Measurements from ENCODE around the gene DENND5B.
"Not testable (repeated sequence)": the region's sequence is repeated elsewhere in the genome, so short reads cannot be mapped to it uniquely, and the experiment has no call there.

The DENND5B gene

GRCh38 chr12:31506515-31507306 lies 84.2 kb downstream of the DENND5B start:
- DNase-seq (ENCODE audit: low read depth) = no peak

GRCh38 chr12:31504625-31505222 lies 86.2 kb downstream of the DENND5B start:
- no peak for DNase-seq (ENCODE audit: low read depth)

DNA sequence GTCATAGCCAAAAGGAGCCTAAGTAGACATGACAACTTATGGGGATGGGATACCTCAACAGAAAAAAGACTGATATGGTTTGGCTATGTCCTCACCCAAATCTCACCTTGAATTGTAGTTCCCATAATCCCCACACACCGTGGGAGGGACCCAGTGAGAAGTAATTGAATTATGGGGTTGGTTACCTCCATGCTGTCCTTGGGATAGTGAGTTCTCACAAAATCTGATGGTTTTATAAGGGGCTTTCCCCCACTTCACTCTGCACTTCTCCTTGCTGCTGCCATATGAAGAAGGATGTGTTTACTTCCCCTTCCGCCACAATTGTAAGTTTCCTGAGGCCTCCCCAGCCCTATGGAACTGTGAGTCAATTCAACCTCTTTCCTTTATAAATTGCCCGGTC lies 89.9 kb downstream of the DENND5B start:
- DNase-seq (ENCODE audit: low read depth) = not testable (repeated sequence)

- DNase-seq (ENCODE audit: low read depth) = no peak
Measured at GRCh38 chr12:31499567-31499966, 91.4 kb downstream of the DENND5B start.

GRCh38 chr12:31498424-31498823 lies 92.5 kb downstream of the DENND5B start:
- no peak for DNase-seq (ENCODE audit: low read depth)

GRCh38 chr12:31496257-31496656 lies 94.7 kb downstream of the DENND5B start:
- DNase-seq (ENCODE audit: low read depth) = no peak

- DNase-seq (ENCODE audit: low read depth) = no peak
Measured at GRCh38 chr12:31494455-31494854, 96.5 kb downstream of the DENND5B start.

DNA sequence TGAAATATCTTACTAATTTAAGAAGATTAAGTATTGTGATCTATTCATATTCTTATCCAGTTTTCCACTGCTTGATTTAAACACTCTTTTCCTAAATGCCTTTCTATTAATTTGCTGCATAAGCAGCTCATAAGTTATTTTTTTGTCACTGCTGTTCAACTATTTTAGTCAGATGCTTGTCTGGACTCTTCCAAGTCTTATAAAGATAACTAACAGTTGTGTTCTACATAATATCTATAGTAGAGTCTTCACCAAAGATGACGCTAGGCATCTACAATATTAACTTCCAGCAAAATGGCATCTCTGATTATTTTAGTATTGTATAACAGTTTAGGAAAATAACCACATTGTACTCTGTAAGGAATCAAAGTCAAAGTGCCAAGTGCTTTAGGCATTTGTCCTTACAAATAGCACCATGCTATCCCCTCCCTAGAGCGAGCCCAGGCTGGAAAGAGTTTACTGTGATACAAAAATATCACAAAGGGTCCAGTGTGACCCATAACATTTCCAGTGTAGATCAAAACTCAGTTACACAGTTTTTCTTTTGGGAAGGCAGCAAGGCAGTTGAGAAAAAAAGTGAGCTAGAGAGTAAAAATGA lies 98.2 kb downstream of the DENND5B start:
- DNase-seq (ENCODE audit: low read depth) = no peak

DNA sequence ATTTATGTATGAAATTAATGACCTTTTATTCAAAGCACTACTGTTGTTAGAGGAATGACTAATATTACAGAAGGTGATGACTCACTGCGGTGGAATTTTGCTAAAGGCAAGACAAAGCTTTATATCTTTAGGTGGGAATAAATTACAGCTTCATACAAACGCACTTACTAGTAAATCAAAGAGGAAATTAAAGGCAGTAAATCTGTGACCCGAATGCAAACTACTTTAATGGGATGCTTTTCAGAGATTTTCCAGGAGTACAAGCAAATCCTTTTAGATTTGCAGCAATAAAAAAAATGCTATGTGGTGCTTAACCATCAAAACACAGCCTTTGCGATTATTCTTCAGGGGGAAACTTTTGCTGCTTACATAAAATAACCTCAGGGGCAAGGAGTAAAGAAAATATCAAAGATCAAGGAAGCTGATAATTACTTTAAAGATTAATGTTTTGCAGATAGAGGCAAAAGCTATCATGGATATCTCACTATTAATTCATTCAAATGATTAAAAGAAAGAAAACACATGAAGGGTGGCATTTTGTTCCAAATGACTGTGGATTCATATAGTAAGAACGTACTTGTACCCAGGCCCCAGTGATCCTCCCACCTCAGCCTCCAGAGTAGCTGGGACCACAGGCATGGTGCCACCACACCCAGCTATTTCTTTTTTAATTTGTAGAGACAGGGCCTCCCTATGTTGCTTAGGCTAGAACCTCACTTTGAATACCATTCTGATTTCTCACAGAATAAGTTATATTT lies 98.9 kb downstream of the DENND5B start:
- DNase-seq (ENCODE audit: low read depth) = no peak

GRCh38 chr12:31491241-31491794 lies 99.6 kb downstream of the DENND5B start:
- no peak for DNase-seq (ENCODE audit: low read depth)

DNA sequence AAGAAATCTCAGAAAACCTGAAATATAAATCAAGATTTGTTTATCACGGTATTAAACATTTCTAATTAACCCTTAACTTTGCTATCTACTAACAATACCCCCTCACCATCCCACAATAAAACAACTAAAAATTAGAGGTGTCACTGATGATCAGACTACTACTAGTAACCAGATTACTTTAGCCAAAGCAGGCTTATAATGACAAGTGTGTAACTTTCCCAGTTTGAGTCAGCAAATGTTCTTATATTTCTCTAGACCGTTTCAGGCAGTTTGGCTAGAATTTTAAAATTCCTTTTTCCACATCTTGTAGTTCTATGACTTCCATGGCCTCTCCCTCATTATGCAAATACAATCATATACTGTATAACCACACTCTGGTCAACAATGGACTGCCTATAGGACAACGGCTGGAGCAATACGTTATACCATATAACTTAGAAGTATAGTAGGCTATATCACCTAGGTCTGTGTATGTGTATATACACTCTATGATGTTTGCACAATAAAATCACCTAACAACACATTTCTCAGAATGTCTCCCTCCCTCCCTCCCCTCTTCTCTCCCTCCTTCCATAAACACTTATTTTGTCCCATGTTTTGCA lies 102.1 kb downstream of the DENND5B start:
- no peak for DNase-seq (ENCODE audit: low read depth)

- no peak for DNase-seq (ENCODE audit: low read depth)
Measured at GRCh38 chr12:31485571-31485970, 105.4 kb downstream of the DENND5B start.

DNA sequence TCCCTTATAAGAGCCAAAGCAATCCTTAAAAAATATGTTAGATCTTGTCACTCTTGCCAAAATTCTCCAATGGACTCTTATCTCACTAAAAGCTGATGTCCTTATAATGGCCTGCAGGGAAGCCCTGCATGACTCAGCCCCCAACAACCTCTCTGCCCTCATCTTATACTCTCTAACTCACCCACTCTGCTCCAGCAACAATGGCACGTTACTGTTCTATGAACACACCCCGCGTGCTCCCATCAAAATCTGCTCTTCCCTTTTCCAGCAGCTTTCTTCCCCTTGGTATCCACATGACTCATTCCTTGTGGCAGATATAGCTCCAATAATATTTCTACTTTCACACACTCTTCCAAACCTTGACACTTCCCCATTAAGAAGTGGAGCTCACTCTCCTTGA lies 108.1 kb downstream of the DENND5B start:
- DNase-seq (ENCODE audit: low read depth) = no peak

DNA sequence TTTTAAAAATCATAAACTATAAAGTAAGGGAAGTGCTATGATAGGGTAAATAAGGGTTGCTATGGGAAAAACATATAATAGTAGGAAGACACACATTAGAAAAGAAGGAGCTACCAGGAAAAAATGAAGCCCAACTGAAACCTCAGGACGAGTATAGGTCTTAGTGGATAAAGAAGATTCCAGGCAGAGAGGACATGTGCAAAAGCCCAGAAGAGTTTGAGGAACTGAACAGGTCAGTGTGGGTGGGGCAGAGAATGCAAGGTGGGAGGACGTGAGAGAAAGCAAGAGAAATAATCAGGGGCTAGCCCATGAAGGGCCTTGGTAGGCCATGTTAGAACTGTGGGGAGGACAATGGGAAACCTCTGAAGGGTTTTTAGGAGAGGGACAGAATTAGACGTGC lies 109.5 kb downstream of the DENND5B start:
- no peak for DNase-seq (ENCODE audit: low read depth)

DNA sequence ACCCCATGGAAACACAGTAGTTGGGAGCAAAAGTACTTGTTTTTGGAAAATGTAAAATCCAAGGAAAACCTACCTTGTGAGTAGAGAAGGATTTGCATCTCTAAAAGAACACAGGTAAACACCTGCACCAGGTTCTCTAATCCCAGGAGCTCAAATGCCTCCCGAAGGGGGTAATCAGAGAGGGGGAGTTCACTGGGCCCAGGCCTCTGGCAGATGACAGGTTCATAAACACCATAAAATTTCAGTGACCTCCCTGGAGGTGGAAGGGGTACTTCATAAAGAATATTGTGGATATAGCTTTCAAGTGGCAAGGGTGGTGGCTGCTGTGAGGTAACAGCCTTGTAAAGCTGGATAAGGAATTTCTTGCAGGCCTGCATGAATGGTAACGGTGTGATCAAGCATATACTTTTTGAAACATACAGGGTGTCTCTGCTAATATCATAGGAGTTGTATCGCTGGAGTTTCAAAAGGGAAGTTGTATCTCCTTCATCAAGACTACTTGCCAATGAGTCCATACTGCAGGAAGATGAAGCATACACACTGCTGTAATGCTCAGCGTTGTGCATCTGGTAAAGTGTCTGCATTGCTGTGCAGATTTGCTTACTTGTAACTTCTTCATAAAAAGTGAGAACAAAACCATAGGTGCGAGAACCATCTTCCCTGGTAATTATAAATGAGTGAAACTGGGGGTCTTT lies 111.3 kb downstream of the DENND5B start:
- DNase-seq (ENCODE audit: low read depth) = no peak

DNA sequence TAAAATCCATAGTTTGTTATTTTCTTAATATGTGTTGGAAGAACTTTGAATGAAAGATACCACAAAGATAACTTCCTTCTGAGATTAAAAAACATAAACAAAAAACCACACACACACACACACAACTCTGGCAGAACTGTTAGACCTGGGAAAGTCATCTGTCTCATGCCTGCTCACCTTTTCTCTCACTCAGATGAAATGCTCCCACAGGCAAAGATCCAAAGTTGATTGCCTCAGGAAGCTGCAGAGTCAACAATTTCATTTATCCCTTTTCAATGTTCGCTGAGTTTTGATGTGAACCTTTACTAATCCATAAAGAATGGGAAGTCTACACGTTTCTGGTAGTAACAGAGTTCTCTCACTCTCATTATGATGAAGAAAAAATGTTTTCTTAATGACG lies 112.0 kb downstream of the DENND5B start:
- DNase-seq (ENCODE audit: low read depth) = no peak

GRCh38 chr12:31478425-31478824 lies 112.5 kb downstream of the DENND5B start:
- no peak for DNase-seq (ENCODE audit: low read depth)

GRCh38 chr12:31477687-31478086 lies 113.2 kb downstream of the DENND5B start:
- DNase-seq (ENCODE audit: low read depth) = no peak

- no peak for DNase-seq (ENCODE audit: low read depth)
Measured at GRCh38 chr12:31476437-31476836, 114.5 kb downstream of the DENND5B start.

DNA sequence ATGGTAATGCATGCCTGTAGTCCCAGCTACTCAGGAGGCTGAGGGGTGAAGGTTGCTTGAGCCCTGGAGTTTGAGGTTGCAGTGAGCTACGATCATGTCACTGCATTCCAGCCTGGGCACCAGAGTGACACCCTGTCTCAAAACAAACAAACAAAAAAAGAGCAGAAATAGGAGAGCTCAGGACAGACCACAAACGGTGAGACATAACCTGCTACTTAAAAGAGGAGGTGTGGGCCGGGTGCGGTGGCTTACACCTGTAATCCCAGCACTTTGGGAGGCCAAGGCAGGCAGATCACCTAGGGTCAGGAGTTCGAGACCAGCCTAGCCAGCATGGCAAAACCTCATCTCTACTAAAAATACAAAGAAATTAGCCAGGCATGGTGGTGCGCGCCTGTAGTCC lies 115.3 kb downstream of the DENND5B start:
- not testable (repeated sequence) for DNase-seq (ENCODE audit: low read depth)

DNA sequence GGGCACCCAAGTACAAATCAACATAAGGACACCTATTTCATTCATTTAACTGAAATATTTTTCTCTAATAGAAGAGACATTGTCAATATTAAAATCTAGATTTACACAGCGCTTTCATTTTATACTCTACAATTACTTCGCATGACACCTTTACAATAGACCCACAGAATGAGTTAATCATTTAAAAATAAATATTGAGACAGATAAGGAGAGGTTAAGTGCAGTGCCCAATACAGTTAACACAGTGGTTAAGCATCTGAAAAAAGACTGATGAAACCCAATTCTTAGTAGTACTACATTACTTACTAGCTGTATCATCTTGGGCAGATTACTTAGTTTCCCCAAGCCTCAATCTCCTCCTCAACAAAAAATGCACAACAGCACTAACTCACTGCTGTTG lies 116.2 kb downstream of the DENND5B start:
- no peak for DNase-seq (ENCODE audit: low read depth)
